ENCODE data around the gene ZNF385C. TPM values are rescaled to one million over a fixed set of nuclear protein-coding genes. Genes with fewer than 3 reads are reported as not detected.

Gene ZNF385C
- total and polyA plus RNA-seq, 2 of the 13 experiments (the other 11 are each of a cell fraction or from before 2014, with no cell fraction given) = 2.3 to 6.1 TPM

GRCh38 chr17:42135664-42136653, 37.7 kb upstream of the ZNF385C start (continued):
- TF ChIP-seq ETV6 (CRISPR knock-in tag; conservative IDR thresholded peaks at IDR 0.05) (peak; percentile 82; the same call in 1 of the 2 replicates), PAXIP1 (CRISPR knock-in tag; conservative IDR thresholded peaks at IDR 0.05) (peak; percentile 76), ZNF468 (CRISPR knock-in tag; IDR thresholded peaks at IDR 0.05) (no peak), TOE1 (CRISPR knock-in tag; IDR thresholded peaks at IDR 0.05) (no peak), RFXAP (CRISPR knock-in tag; IDR thresholded peaks at IDR 0.05; ENCODE audit: borderline replicate concordance) (no peak), CENPBD1 (CRISPR knock-in tag; IDR thresholded peaks at IDR 0.05; ENCODE audit: borderline replicate concordance, low read depth) (no peak), TCF7 (IDR thresholded peaks at IDR 0.05; ENCODE audit: low read depth) (no peak), ZNF720 (CRISPR knock-in tag; IDR thresholded peaks at IDR 0.05) (no peak), ZBTB42 (CRISPR knock-in tag; IDR thresholded peaks at IDR 0.05) (no peak), ZNF792 (CRISPR knock-in tag; IDR thresholded peaks at IDR 0.05) (peak; percentile 73; the same call in 1 of the 2 replicates), ZNF704 (CRISPR knock-in tag; IDR thresholded peaks at IDR 0.05; ENCODE audit: borderline replicate concordance) (no peak), LBX2 (CRISPR knock-in tag; IDR thresholded peaks at IDR 0.05; ENCODE audit: borderline replicate concordance) (no peak), THAP11 (CRISPR knock-in tag; IDR thresholded peaks at IDR 0.05) (peak; percentile 87), ZSCAN20 (CRISPR knock-in tag; IDR thresholded peaks at IDR 0.05; ENCODE audit: borderline replicate concordance) (no peak), CEBPB (IDR thresholded peaks at IDR 0.05; ENCODE audit: borderline replicate concordance, low read depth, low read length) (no peak), ZNF891 (CRISPR knock-in tag; IDR thresholded peaks at IDR 0.05) (no peak), ZNF703 (CRISPR knock-in tag; IDR thresholded peaks at IDR 0.05; ENCODE audit: borderline replicate concordance) (no peak), HOXA5 (CRISPR knock-in tag; IDR thresholded peaks at IDR 0.05) (no peak), MYC (CRISPR knock-in tag; IDR thresholded peaks at IDR 0.05; ENCODE audit: borderline replicate concordance) (no peak), ZFP90 (CRISPR knock-in tag; IDR thresholded peaks at IDR 0.05; ENCODE audit: borderline replicate concordance) (no peak), ZFP62 (CRISPR knock-in tag; IDR thresholded peaks at IDR 0.05) (no peak), ZSCAN21 (CRISPR knock-in tag; IDR thresholded peaks at IDR 0.05; ENCODE audit: borderline replicate concordance) (no peak), RAD51 (IDR thresholded peaks at IDR 0.05; ENCODE audit: borderline replicate concordance) (no peak), SMAD9 (CRISPR knock-in tag; IDR thresholded peaks at IDR 0.05) (no peak)
